Right forelimb (tissue), 1 donor: ENCODE measurements around the gene TGM1.

ENCODE experiments used
- DNase-seq: peaks from one replicate; pipeline ENCODE4 v3.0.0-alpha.2; 2018

Gene TGM1

GRCh38 chr14:24262821-24263733, at the start of gene TGM1:
Gene TGM1, minus strand, starts transcription at chr14:24263177. Its CDS starts 825 bp downstream, at chr14:24262352.
- DNase-seq = no peak

- no peak for DNase-seq
Observed at GRCh38 chr14:24311837-24312615, 49.0 kb upstream of the TGM1 start.

GRCh38 chr14:24310646-24311604, 47.9 kb upstream of the TGM1 start, which contains the start of gene LTB4R:
Gene LTB4R, plus strand, starts transcription at chr14:24311502. Its CDS starts 4,150 bp downstream, at chr14:24315652.
- peak; percentile 83 for DNase-seq

GRCh38 chr14:24310265-24310645, 47.3 kb upstream of the TGM1 start:
- DNase-seq = no peak

- no peak for DNase-seq
Observed at GRCh38 chr14:24309538-24310264, 46.7 kb upstream of the TGM1 start, which contains the start of gene LTB4R2. Gene LTB4R2, plus strand, starts transcription at chr14:24310140. Its CDS starts 525 bp downstream, at chr14:24310665.

GRCh38 chr14:24308342-24309124, 45.6 kb upstream of the TGM1 start:
- DNase-seq = no peak

GRCh38 chr14:24307575-24308341, 44.8 kb upstream of the TGM1 start, which contains the start of gene CIDEB:
Gene CIDEB, minus strand, starts transcription at chr14:24307977. Its CDS starts 119 bp downstream, at chr14:24307858.
- DNase-seq = no peak

GRCh38 chr14:24307156-24307574, 44.2 kb upstream of the TGM1 start:
- DNase-seq = no peak

GRCh38 chr14:24304019-24304387, 41.0 kb upstream of the TGM1 start:
- DNase-seq = no peak

GRCh38 chr14:24300326-24300980, 37.5 kb upstream of the TGM1 start:
- no peak for DNase-seq

GRCh38 chr14:24299255-24300191, 36.5 kb upstream of the TGM1 start, which contains the start of the genes DHRS1 and NOP9:
Gene DHRS1, minus strand, starts transcription at chr14:24299780. Its CDS starts 674 bp downstream, at chr14:24299106.
Gene NOP9, plus strand, starts transcription at chr14:24299850. Its CDS starts 105 bp downstream, at chr14:24299955.
- DNase-seq = peak; percentile 96

- no peak for DNase-seq
Observed at GRCh38 chr14:24298892-24299254, 35.9 kb upstream of the TGM1 start.

- DNase-seq = no peak
Observed at GRCh38 chr14:24297190-24297964, 34.4 kb upstream of the TGM1 start.

GRCh38 chr14:24296341-24297157, 33.6 kb upstream of the TGM1 start:
- peak; percentile 74 for DNase-seq

- DNase-seq = no peak
Observed at GRCh38 chr14:24293525-24293924, 30.5 kb upstream of the TGM1 start.

GRCh38 chr14:24292118-24292807, 29.3 kb upstream of the TGM1 start:
- no peak for DNase-seq
